ENCODE measurements around the gene COL23A1. TPM values are rescaled to one million over a fixed set of nuclear protein-coding genes. Genes with fewer than 3 reads are reported as not detected.

Gene COL23A1
- total and polyA plus RNA-seq, 2 experiments from 2014 or later = 4.8 to 8.2 TPM

GRCh38 chr5:178204182-178204934 lies 385.8 kb downstream of the COL23A1 start, which contains the start of gene HNRNPAB:
Gene HNRNPAB (plus strand): TSS chr5:178204533. CDS start chr5:178204838, 305 bp downstream.
- Histone ChIP-seq H3K27me3 (ENCODE audit: insufficient read depth) (no peaks in the 10 kb centered on the region), H3K4me1 (ENCODE audit: insufficient read depth) (peaks cover 23% of the 10 kb centered on the region), H3F3A (replicated peaks; ENCODE audit: low read depth) (peaks cover 41% of the 10 kb centered on the region), H3K4me2 (peak within 1 kb of the TSS; percentile 99), H3K79me2 (replicated peaks; ENCODE audit: insufficient read depth) (peaks cover 56% of the 10 kb centered on the region), H2AFZ (peak within 1 kb of the TSS; percentile 86; the same call in 1 of the 2 replicates), H3K4me3 (peak within 1 kb of the TSS; percentile 100), H3K9me2 (ENCODE audit: insufficient read depth) (no peaks in the 10 kb centered on the region), H3K36me3 (ENCODE audit: insufficient read depth) (peaks cover 40% of the 10 kb centered on the region), H3K27ac (ENCODE audit: low read depth) (peak within 1 kb of the TSS; percentile 87), H4K20me1 (replicated peaks; ENCODE audit: insufficient read depth) (peaks cover 40% of the 10 kb centered on the region)
- TF ChIP-seq POLR2AphosphoS5 (IDR thresholded peaks at IDR 0.05; ENCODE audit: low read depth) (peak; percentile 100), CREB1 (CRISPR knock-in tag; IDR thresholded peaks at IDR 0.05; ENCODE audit: low read depth) (peak; percentile 67), ETS1 (IDR thresholded peaks at IDR 0.05) (no peak; the same call in none of the 2 replicates)
- Mint-ChIP-seq H3K27ac (peak within 1 kb of the TSS; percentile 100), H3K36me3 (ENCODE audit: low read depth) (peaks cover 45% of the 10 kb centered on the region), H3K4me1 (peaks cover 39% of the 10 kb centered on the region), H3K9me3 (peaks cover 8% of the 10 kb centered on the region), H3K4me3 (peak within 1 kb of the TSS; percentile 98), H3K27me3 (ENCODE audit: insufficient read depth, low read depth, poor library complexity) (peaks cover 27% of the 10 kb centered on the region)
- ATAC-seq = peak; percentile 86
- DNase-seq (ENCODE audit: low spot score) = peak; percentile 98

- Mint-ChIP-seq H3K36me3 (ENCODE audit: low read depth) (peaks cover 39% of the 10 kb centered on the region), H3K27me3 (ENCODE audit: insufficient read depth, low read depth, poor library complexity) (peaks cover 27% of the 10 kb centered on the region), H3K4me3 (peak overlapping the region; percentile 98), H3K9me3 (peaks cover 8% of the 10 kb centered on the region), H3K27ac (no peak overlapping the region; the same call in 1 of the 2 replicates), H3K4me1 (peaks cover 35% of the 10 kb centered on the region)
- H3K27me3 ChIP-seq (ENCODE audit: insufficient read depth) = no peaks in the 10 kb centered on the region
- no peak for TF ChIP-seq JUNB (IDR thresholded peaks at IDR 0.05; ENCODE audit: unreplicated experiment)
- TF ChIP-seq EZH2phosphoT487 (IDR thresholded peaks at IDR 0.05; ENCODE audit: unreplicated experiment) = no peak
- TF ChIP-seq STAT1 (IDR thresholded peaks at IDR 0.05; ENCODE audit: unreplicated experiment) = no peak
- H3K79me2 ChIP-seq (replicated peaks; ENCODE audit: insufficient read depth) = peaks cover 51% of the 10 kb centered on the region
- no peaks in the 10 kb centered on the region for H3K9me2 ChIP-seq (ENCODE audit: insufficient read depth)
- peaks cover 35% of the 10 kb centered on the region for H3F3A ChIP-seq (replicated peaks; ENCODE audit: low read depth)
- H3K27ac ChIP-seq (ENCODE audit: low read depth) = peak overlapping the region; percentile 83
- peak overlapping the region; percentile 100 for H3K4me3 ChIP-seq
- peaks cover 33% of the 10 kb centered on the region for H3K36me3 ChIP-seq (ENCODE audit: insufficient read depth)
- ATAC-seq (peak; percentile 21), DNase-seq (ENCODE audit: low spot score) (no peak)
- H2AFZ ChIP-seq = peak overlapping the region; percentile 86; the same call in 1 of the 2 replicates
- peaks cover 34% of the 10 kb centered on the region for H4K20me1 ChIP-seq (replicated peaks; ENCODE audit: insufficient read depth)
- peak overlapping the region; percentile 89 for H3K4me2 ChIP-seq
- H3K4me1 ChIP-seq (ENCODE audit: insufficient read depth) = peaks cover 23% of the 10 kb centered on the region
Measured at GRCh38 chr5:178203670-178204181, 386.5 kb downstream of the COL23A1 start.

GRCh38 chr5:178202541-178202940 lies 387.7 kb downstream of the COL23A1 start:
- TF ChIP-seq JUNB (IDR thresholded peaks at IDR 0.05; ENCODE audit: unreplicated experiment) (no peak), ZNF462 (CRISPR knock-in tag; IDR thresholded peaks at IDR 0.05) (no peak), EZH2phosphoT487 (IDR thresholded peaks at IDR 0.05; ENCODE audit: unreplicated experiment) (no peak), STAT1 (IDR thresholded peaks at IDR 0.05; ENCODE audit: unreplicated experiment) (no peak), NANOG (IDR thresholded peaks at IDR 0.05; ENCODE audit: borderline replicate concordance) (no peak)
- DNase-seq (ENCODE audit: low spot score) = no peak

More at GRCh38 chr5:178202541-178202940, 387.7 kb downstream of the COL23A1 start:
- H4K20me1 ChIP-seq (replicated peaks; ENCODE audit: insufficient read depth) = peaks cover 22% of the 10 kb centered on the region
- H3K27me3 Mint-ChIP-seq (ENCODE audit: insufficient read depth, low read depth, poor library complexity) = peaks cover 27% of the 10 kb centered on the region
- peaks cover 22% of the 10 kb centered on the region for H3K36me3 ChIP-seq (ENCODE audit: insufficient read depth)
- H3K27ac Mint-ChIP-seq = no peak overlapping the region
- peak overlapping the region; percentile 48; the same call in 1 of the 3 replicates for H3K4me3 Mint-ChIP-seq
- peaks cover 23% of the 10 kb centered on the region for H3F3A ChIP-seq (replicated peaks; ENCODE audit: low read depth)
- H3K27me3 ChIP-seq (ENCODE audit: insufficient read depth) = no peaks in the 10 kb centered on the region
- peaks cover 28% of the 10 kb centered on the region for H3K4me1 Mint-ChIP-seq
- peaks cover 23% of the 10 kb centered on the region for H3K4me1 ChIP-seq (ENCODE audit: insufficient read depth)
- H3K36me3 Mint-ChIP-seq (ENCODE audit: low read depth) = peaks cover 27% of the 10 kb centered on the region
- H3K9me3 Mint-ChIP-seq = peaks cover 8% of the 10 kb centered on the region
- H3K4me2 ChIP-seq = no peak overlapping the region
- H3K79me2 ChIP-seq (replicated peaks; ENCODE audit: insufficient read depth) = peaks cover 39% of the 10 kb centered on the region
- no peak for ATAC-seq
- H3K4me3 ChIP-seq = no peak overlapping the region
- H3K9me2 ChIP-seq (ENCODE audit: insufficient read depth) = no peaks in the 10 kb centered on the region
- H2AFZ ChIP-seq = no peak overlapping the region
- H3K27ac ChIP-seq (ENCODE audit: low read depth) = no peak overlapping the region

All from GM23338 (cell line).